ENCODE data around the gene CRLF2. TPM values are rescaled to one million over a fixed set of nuclear protein-coding genes. Genes with fewer than 3 reads are reported as not detected.
"Not testable (repeated sequence)": the region's sequence is repeated elsewhere in the genome, so short reads cannot be mapped to it uniquely, and the experiment has no call there.

The CRLF2 gene
- total and polyA plus RNA-seq, 2 donors (not counting 3 experiments of a cell fraction or from before 2014, with no cell fraction given), result not detected

DNA sequence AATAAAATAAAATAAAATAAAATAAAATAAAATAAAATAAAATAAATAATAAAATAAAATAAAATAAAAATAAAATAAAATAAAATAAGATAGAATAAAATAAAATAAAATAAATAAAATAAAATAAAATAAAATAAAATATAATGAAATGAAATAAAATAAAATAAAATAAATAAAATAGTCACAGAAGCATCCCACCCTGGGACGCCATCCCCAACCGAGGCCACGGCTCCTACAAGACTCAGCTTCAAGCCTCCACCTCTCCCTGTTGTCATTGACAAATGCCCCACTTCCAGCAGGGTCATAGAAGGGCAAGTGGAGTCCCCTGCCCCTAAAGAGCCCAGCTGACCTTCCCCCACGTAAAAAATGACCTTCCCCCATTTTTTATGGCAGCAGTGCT is 30.2 kb downstream of the CRLF2 start:
- ChIA-PET CTCF (no interaction called here), POLR2A (no interaction called here)
- Histone ChIP-seq H3K27me3 (ENCODE audit: control insufficient read depth in 2 of 2, insufficient read depth in 2 of 2, low read length in 2 of 2) (no peaks in the 10 kb centered on the region), H3K9ac (replicated peaks; ENCODE audit: extremely low read depth, insufficient read depth, low read length) (no peak overlapping the region), H3K79me2 (ENCODE audit: control insufficient read depth, insufficient read depth, low read length) (no peaks in the 10 kb centered on the region), H3K4me1 (ENCODE audit: control insufficient read depth, extremely low read depth, insufficient read depth, low read length) (no peaks in the 10 kb centered on the region), H2AFZ (ENCODE audit: low read depth, low read length) (no peak overlapping the region), H3K4me2 (ENCODE audit: insufficient read depth, low read length) (no peak overlapping the region), H3K36me3 (ENCODE audit: control insufficient read depth in 2 of 2, extremely low read depth in 1 of 2, insufficient read depth in 2 of 2, low read length in 2 of 2) (no peaks in the 10 kb centered on the region), H3K9me3 (replicated peaks; ENCODE audit: control insufficient read depth, insufficient read depth, low read length) (no peaks in the 10 kb centered on the region), H3K9me1 (replicated peaks; ENCODE audit: control insufficient read depth, extremely low read depth, insufficient read depth, low read length) (no peaks in the 10 kb centered on the region), H3K4me3 (replicated peaks in 1 of 3; ENCODE audit: insufficient read depth in 1 of 3, low read depth in 1 of 3, low read length in 3 of 3) (no peak overlapping the region), H4K20me1 (replicated peaks; ENCODE audit: control insufficient read depth, extremely low read depth, insufficient read depth, low read length) (no peaks in the 10 kb centered on the region), H3K27ac (ENCODE audit: insufficient read depth, low read depth, low read length) (no peak overlapping the region)
- no peak for DNase-seq (ENCODE audit: low read depth, low spot score)
- no peak for FAIRE-seq
- intact Hi-C loops (cut with micrococcal nuclease) (no loop called here), dilution Hi-C loops (cut with MboI; ENCODE audit: extremely low pct_ligation_motif_present, low sequenced_read_pairs) (no loop called here)
- no TSS peak for BruUV-seq (replicated peaks)
- no peak for TF ChIP-seq EZH2 (IDR thresholded peaks at IDR 0.05; ENCODE audit: borderline replicate concordance, low read depth, low read length, severe bottlenecking)
- TF ChIP-seq GATA2 (IDR thresholded peaks at IDR 0.05; ENCODE audit: insufficient read depth, insufficient read length, low read depth, low read length), result no peak
- TF ChIP-seq, protein P1, sequence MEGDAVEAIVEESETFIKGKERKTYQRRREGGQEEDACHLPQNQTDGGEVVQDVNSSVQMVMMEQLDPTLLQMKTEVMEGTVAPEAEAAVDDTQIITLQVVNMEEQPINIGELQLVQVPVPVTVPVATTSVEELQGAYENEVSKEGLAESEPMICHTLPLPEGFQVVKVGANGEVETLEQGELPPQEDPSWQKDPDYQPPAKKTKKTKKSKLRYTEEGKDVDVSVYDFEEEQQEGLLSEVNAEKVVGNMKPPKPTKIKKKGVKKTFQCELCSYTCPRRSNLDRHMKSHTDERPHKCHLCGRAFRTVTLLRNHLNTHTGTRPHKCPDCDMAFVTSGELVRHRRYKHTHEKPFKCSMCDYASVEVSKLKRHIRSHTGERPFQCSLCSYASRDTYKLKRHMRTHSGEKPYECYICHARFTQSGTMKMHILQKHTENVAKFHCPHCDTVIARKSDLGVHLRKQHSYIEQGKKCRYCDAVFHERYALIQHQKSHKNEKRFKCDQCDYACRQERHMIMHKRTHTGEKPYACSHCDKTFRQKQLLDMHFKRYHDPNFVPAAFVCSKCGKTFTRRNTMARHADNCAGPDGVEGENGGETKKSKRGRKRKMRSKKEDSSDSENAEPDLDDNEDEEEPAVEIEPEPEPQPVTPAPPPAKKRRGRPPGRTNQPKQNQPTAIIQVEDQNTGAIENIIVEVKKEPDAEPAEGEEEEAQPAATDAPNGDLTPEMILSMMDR (IDR thresholded peaks at IDR 0.05; ENCODE audit: extremely low read depth in 1 of 2, insufficient read depth in 1 of 2, low read depth in 1 of 2, low read length in 2 of 2), result no peak
- TF ChIP-seq, protein P2, sequence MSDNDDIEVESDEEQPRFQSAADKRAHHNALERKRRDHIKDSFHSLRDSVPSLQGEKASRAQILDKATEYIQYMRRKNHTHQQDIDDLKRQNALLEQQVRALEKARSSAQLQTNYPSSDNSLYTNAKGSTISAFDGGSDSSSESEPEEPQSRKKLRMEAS (IDR thresholded peaks at IDR 0.05; ENCODE audit: insufficient read depth, insufficient read length), result no peak
- no peak for TF ChIP-seq JUN (IDR thresholded peaks at IDR 0.05; ENCODE audit: borderline replicate concordance, insufficient read depth, insufficient read length, low read depth)
- TF ChIP-seq FOS (IDR thresholded peaks at IDR 0.05; ENCODE audit: borderline replicate concordance, insufficient read depth, low read length), result no peak
- TF ChIP-seq MYC (IDR thresholded peaks at IDR 0.05; ENCODE audit: low read depth, low read length), result no peak
- no peak for TF ChIP-seq POLR2A (IDR thresholded peaks at IDR 0.05; ENCODE audit: low read depth, low read length)
- no peak for TF ChIP-seq POLR2AphosphoS5 (IDR thresholded peaks at IDR 0.05; ENCODE audit: insufficient read depth, low read depth, low read length)

DNA sequence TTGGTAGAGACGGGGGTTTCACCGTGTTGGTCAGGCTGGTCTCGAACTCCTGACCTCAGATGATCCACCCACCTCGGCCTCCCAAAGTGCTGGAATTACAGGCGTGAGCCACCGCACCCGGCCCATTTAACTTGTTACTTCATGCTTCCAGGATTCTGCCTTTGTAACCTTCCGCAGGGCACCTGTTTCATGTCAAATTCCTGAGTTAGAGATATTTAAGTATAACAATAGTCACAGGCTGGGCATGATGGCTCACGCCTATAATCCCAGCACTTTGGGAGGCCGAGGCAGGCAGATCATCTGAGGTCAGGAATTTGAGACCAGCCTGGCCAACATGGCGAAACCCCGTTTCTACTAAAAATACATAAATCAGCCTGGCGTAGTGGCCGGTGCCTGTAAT is 30.8 kb downstream of the CRLF2 start:
- DNase-seq (ENCODE audit: low read depth, low spot score); H3K79me2 ChIP-seq (ENCODE audit: control insufficient read depth, insufficient read depth, low read length); H3K36me3 ChIP-seq (ENCODE audit: control insufficient read depth in 2 of 2, extremely low read depth in 1 of 2, insufficient read depth in 2 of 2, low read length in 2 of 2); H3K27ac ChIP-seq (ENCODE audit: insufficient read depth, low read depth, low read length); H3K4me1 ChIP-seq (ENCODE audit: control insufficient read depth, extremely low read depth, insufficient read depth, low read length); dilution Hi-C loops (cut with MboI; ENCODE audit: extremely low pct_ligation_motif_present, low sequenced_read_pairs); BruUV-seq (replicated peaks); H3K9me3 ChIP-seq (replicated peaks; ENCODE audit: control insufficient read depth, insufficient read depth, low read length); CTCF ChIA-PET; intact Hi-C loops (cut with micrococcal nuclease); POLR2A ChIA-PET; H4K20me1 ChIP-seq (replicated peaks; ENCODE audit: control insufficient read depth, extremely low read depth, insufficient read depth, low read length); H3K4me2 ChIP-seq (ENCODE audit: insufficient read depth, low read length); H3K9ac ChIP-seq (replicated peaks; ENCODE audit: extremely low read depth, insufficient read depth, low read length); FAIRE-seq; H3K9me1 ChIP-seq (replicated peaks; ENCODE audit: control insufficient read depth, extremely low read depth, insufficient read depth, low read length); H3K4me3 ChIP-seq (replicated peaks in 1 of 3; ENCODE audit: insufficient read depth in 1 of 3, low read depth in 1 of 3, low read length in 3 of 3); H2AFZ ChIP-seq (ENCODE audit: low read depth, low read length); H3K27me3 ChIP-seq (ENCODE audit: control insufficient read depth in 2 of 2, insufficient read depth in 2 of 2, low read length in 2 of 2): not testable (repeated sequence)
